Measurements from ENCODE around the gene NISCH.

DNA sequence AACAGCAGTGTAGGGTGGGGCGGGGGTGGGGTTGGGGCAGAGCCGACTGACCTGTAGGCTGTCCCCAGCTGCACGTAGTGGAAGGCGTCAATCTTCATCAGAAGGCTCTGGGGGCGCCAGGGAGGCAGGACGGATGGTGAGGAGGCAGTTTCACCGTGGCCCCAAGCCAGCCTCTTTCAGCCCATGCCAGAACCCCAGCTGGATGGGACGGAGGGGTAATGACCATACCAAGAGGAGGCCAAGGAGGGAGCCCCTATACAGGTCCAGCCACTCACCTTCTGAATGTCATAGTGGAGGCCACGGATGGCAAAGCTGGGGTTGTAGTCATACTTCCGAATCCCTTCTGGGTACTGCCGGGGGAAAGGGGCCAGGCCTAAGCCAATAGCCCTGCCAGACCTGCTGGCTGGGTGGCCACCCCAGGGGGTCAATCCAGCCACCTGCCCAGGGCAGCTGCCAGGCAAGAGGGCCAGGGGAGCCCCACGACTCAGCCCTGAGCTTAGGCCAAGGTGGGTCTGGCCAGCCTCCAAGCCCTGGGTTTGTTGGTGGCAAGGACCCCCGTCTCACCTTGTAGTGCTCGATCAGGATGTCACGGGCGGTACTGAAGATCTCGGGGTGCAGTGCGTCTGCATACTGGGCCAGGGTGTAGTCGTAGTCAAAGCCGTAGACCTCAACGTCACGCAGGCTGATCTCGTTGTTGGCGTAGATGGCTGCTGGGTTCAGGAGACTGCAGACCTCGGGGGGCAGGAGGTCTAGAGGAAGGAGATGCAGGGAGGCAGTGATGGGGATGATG is 73.4 kb downstream of the NISCH start:
- no peak for TF ChIP-seq CTCF (IDR thresholded peaks at IDR 0.05; ENCODE audit: insufficient read depth, low read length)
- TF ChIP-seq REST (IDR thresholded peaks at IDR 0.05; ENCODE audit: insufficient replicate concordance, low read depth): no peak
- no peak for TF ChIP-seq POLR2AphosphoS5 (IDR thresholded peaks at IDR 0.05; ENCODE audit: low read depth)
- TF ChIP-seq SPI1 (IDR thresholded peaks at IDR 0.05; ENCODE audit: borderline replicate concordance, low read depth): no peak
- no peak for TF ChIP-seq GABPA (IDR thresholded peaks at IDR 0.05; ENCODE audit: low read depth)

Data from HL-60 (cell line).